GM21786 (cell line): ENCODE results near the gene ACTRT2.

Experiments
- ATAC-seq: cut with Tn5 transposase; IDR thresholded peaks from one replicate; pipeline ENCODE4 v1.9.1; 2021; ENCODE audit not compliant: unreplicated experiment

Gene ACTRT2

GRCh38 chr1:3021233-3021671 lies at the start of gene ACTRT2:
Gene ACTRT2, plus strand, starts transcription at chr1:3021467. Its CDS starts 220 bp downstream, at chr1:3021687.
- no peak for ATAC-seq

- no peak for ATAC-seq
Observed at GRCh38 chr1:2971609-2972008, 49.7 kb upstream of the ACTRT2 start.

- ATAC-seq: no peak
Observed at GRCh38 chr1:2972011-2972878, 49.0 kb upstream of the ACTRT2 start.

GRCh38 chr1:2972879-2973575 lies 48.2 kb upstream of the ACTRT2 start:
- ATAC-seq: no peak

- ATAC-seq: no peak
Observed at GRCh38 chr1:2973601-2974593, 47.4 kb upstream of the ACTRT2 start.

- no peak for ATAC-seq
Observed at GRCh38 chr1:2974701-2975301, 46.5 kb upstream of the ACTRT2 start.

- no peak for ATAC-seq
Observed at GRCh38 chr1:2975466-2976179, 45.6 kb upstream of the ACTRT2 start.

GRCh38 chr1:2976180-2976562 lies 45.1 kb upstream of the ACTRT2 start:
- ATAC-seq: no peak

- no peak for ATAC-seq
Observed at GRCh38 chr1:2977886-2978611, 43.2 kb upstream of the ACTRT2 start.

GRCh38 chr1:2978691-2979190 lies 42.5 kb upstream of the ACTRT2 start:
- no peak for ATAC-seq

GRCh38 chr1:2979191-2980072 lies 41.8 kb upstream of the ACTRT2 start:
- ATAC-seq: no peak

GRCh38 chr1:2980073-2980791 lies 41.0 kb upstream of the ACTRT2 start:
- no peak for ATAC-seq

GRCh38 chr1:2980849-2981248 lies 40.4 kb upstream of the ACTRT2 start:
- no peak for ATAC-seq

GRCh38 chr1:2981388-2981787 lies 39.9 kb upstream of the ACTRT2 start:
- no peak for ATAC-seq

GRCh38 chr1:2981981-2982614 lies 39.2 kb upstream of the ACTRT2 start:
- no peak for ATAC-seq

- ATAC-seq: no peak
Observed at GRCh38 chr1:2982615-2983318, 38.5 kb upstream of the ACTRT2 start.
